ENCODE measurements around the gene ACVR2A. TPM values are rescaled to one million over a fixed set of nuclear protein-coding genes. Genes with fewer than 3 reads are reported as not detected.
A peak's percentile ranks its signal among the peaks of the same experiment; 100 is the strongest.

The ACVR2A gene
- polyA plus RNA-seq, 12 donors, result 18.8 to 145 (median 26.7) TPM

DNA sequence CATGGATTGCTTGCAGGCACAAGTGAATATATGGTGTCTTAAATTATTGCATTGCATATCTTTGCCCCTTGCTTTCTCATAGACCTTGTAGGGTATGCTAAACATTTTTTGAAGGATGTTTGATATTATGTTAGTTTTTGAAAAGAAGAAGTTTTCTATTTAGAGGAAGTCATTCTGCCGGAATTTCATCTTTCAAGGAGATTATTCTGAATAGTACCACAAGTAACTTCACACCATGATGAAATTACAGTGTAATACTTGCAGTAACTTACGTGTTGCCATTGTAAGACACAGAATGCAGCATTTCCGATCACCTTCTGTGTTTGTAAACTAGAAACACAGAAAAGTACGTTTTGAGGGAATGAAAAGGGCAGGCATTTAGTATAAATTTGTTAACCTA lies 71.9 kb downstream of the ACVR2A start:
- no peak for DNase-seq

DNA sequence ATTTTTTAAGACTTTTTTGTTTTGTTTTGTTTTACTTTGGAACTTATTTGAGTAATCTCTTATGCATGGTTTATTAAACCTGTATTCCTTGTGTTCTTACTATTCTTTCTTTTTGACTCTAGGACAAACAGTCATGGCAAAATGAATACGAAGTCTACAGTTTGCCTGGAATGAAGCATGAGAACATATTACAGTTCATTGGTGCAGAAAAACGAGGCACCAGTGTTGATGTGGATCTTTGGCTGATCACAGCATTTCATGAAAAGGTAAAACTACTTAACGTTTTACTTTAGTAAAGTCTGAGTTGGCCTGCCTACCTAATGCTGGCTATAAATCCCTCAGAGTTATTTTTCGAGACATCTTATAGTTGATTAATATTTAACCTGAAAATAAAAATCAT lies 72.3 kb downstream of the ACVR2A start:
- DNase-seq, result no peak

DNA sequence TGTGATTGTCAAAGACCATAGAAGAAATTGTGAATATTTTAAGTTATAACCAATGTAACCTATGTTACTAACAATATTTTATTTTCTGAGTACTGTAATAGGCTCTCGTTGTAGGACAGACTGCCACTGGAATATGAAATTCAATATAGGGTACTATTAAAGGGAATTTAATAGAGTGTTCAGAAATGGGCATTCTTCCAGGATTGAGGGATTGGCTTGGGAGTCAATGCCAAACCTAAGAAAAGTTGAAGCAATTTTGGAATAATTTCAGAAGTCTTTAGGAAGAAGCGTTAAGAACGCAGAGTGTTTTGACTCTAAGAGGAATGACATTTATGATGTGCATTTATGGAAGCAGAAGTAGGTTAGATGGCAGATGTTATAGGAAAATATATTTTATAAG lies 79.0 kb downstream of the ACVR2A start:
- DNase-seq, result no peak

DNA sequence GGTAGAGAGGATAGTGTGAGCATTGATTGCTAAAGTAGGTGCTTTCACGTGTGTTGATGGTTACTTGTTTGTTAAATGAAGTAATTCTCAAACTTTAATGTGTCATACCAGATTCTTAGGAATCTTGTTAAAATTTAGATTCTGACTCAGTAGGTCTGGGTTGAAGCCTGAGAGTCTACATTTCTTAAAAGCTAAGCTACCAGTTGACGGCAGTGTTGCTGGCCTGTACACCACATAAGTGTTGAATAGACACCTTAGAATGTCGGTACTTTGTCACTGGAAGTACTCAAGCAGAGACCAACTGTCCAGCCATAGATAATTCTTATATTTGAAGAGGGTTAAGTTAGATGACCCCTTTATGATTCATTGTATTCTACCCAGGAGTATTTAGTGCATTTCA lies 79.8 kb downstream of the ACVR2A start:
- DNase-seq, result no peak

DNA sequence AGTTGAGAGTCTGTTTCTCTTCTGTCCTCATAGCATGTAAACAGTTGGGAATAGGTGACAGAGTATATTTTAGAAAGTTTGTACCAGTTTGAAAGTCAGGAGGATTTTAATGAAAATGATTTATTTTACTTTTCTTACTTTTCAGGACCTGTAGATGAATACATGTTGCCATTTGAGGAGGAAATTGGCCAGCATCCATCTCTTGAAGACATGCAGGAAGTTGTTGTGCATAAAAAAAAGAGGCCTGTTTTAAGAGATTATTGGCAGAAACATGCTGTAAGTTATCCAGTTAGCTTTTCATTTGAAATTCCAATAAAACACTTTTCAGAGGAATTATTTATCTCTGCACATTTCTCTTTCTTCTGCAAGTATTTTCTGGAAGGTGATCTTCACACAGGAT lies 81.1 kb downstream of the ACVR2A start:
- no peak for DNase-seq

DNA sequence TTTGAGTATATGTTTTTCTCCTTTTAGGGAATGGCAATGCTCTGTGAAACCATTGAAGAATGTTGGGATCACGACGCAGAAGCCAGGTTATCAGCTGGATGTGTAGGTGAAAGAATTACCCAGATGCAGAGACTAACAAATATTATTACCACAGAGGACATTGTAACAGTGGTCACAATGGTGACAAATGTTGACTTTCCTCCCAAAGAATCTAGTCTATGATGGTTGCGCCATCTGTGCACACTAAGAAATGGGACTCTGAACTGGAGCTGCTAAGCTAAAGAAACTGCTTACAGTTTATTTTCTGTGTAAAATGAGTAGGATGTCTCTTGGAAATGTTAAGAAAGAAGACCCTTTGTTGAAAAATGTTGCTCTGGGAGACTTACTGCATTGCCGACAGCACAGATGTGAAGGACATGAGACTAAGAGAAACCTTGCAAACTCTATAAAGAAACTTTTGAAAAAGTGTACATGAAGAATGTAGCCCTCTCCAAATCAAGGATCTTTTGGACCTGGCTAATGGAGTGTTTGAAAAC lies 82.3 kb downstream of the ACVR2A start:
- DNase-seq, result no peak

DNA sequence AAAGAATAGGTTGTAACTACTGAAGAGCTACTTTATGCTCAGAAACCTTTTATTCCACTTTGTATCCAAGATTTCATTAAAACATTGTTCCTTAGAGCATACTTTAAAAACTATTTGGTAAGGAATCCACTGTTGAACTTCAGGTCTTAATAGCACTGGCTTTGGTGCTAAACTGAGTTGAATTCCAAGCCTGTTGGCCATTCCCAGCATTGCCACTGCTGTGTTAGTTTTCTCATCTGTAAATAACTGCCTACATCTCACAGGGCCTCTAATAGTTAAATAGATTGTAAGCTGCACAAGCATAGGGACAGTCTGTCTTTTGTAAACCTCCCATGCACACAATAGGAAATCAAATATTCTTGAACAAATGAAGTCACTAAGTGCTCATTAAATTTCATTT lies 89.1 kb downstream of the ACVR2A start:
- DNase-seq, result no peak

DNA sequence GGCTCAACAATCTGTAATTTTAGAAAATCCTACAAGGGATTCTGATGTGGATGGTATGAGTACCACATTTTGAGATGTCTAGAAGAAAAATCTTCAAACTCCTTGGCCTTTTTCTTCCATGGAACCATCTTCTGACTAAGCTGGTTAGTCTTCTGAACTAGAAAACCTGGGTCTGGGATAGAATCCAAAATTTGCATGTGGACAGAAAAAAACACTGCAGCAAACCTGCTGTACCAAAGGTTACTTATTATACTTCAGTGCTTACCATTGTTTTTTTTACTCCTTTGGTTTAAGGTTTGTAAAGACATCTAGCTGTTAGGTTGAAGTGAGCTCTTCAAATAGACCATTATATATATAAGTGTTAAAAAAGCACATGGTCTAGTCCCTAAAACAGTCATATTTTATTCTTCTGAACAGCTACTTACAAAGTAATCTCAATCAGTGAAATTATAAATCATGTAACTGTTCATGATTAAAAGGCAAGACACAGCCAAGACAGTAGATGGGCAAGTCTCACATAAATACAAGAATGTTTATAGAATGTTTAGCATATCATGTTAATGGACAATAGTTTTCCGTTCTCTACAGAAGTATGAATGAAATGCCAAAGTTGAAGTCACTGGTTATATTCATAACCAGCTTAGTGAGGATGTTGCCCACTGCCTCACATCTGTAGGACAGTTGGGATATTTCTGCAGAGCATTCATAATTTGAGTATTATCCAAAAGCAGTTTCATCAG lies 90.2 kb downstream of the ACVR2A start:
- DNase-seq, result no peak

DNA sequence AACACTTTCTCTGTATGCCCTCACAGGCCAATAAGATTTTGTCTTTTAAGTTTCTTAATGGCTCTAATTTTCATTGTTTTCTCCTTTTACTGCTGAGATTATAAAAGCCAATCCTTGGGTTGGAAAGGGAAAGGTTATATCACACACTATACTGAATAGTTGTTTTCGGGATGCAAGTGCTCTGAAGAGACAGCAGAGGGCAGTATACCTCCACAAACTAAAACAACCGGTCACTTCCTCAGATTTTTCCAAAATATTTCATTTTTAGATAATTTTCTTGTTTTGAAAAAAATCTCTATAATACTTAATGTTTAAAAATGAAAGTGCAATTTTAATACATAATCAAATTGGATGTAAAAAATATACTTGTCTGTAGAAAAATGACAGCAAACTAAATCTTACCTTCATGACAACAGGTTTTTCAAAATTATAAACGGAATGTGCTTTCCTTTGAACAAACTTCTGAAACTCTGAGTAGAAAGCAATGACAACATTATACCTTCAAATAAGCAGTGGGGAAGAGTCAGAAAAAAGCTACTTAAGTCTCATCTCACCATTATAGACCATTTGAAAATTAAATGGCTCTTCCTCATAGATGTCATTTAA lies 93.0 kb downstream of the ACVR2A start:
- DNase-seq, result peak; percentile 23

DNA sequence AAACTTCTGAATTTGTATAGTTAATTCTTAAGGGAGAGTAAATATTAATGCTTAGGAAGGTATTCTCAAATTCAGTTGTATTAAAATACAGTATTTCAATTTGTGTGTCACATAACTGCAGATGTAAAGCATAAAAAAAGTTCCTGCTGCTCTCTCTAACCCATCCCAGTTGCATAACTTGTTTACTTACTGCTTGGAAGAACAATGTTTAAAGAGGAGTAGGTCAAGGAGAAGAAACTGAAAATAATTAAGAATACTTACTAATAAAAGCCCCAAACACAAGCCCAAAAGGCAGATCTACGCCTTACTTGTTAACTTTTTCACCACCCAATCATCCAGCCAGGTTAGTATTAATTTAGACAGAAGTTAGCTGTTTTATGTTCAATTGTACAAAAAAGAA lies 94.5 kb downstream of the ACVR2A start:
- DNase-seq, result no peak

DNA sequence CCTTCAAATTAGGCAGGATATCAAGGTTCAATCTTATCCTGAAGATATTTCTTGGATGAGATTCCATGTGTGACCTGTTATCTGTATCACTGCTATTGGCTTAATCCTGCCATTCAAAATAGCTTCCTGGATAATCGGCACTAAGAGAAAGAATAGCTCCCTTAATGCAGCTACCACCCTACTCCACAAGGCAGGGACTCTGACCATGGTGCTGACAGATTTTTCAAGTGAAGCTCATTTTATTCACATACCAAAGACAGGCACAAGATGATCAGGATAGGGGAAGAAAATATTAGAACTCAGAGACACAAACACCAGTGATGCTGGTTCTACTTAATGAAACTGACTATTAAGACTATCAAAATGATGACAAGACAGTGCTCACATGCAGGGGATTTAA lies 100.8 kb downstream of the ACVR2A start:
- peak; percentile 2 for DNase-seq

DNA sequence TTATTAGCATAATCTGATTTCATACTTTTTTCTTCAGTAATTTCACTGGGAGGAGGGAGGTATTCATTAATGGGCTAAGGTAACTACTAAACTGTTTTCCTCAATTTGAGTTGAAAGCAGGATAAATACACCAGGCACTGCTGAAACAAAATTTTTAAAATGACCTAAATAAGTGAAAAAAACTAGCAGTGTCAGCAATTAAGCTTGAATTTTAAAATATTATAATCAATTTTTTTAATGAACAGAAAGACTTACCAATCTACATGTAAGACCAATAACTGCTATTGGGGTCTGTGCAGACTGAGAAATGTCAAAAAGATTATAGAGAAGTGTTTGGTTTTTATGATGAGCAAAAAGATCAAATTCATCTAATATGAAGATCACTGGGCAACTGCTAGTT lies 107.3 kb downstream of the ACVR2A start:
- DNase-seq, result no peak

DNA sequence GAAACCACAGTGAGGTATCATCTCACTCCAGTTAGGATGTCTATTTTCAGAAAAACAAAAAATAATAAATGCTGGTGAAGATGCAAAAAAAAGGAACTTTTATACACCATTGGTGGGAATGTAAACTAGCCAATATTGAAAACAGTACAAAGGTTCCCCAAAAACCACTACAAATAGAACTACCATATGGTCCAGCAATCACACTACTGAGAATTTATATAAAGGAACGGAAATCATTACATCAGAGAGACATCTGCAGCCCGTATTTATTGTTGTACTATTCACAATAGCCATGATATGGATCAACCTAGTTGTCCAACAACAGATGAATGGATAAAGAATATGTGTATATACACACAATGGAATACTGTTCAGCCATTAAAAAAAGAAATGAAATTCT lies 123.7 kb downstream of the ACVR2A start:
- DNase-seq, result no peak

DNA sequence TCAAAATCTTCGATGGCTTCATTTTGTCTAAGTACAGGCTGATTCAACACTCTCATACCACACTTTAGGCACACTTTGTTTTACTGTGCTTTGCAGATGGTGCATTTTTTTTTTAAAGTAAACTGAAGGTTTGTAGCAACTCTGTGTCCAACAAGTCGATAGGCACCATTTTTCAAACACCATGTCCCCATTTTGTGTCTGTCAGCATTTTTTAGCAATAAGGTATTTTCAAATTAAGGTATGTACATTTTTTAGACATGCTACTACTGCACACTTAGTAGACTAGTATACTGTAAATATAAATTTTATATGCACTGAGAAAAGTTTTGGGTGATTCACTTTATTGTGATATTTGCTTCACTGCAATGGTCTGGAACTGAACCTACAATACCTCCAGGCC lies 131.3 kb downstream of the ACVR2A start:
- DNase-seq, result no peak

DNA sequence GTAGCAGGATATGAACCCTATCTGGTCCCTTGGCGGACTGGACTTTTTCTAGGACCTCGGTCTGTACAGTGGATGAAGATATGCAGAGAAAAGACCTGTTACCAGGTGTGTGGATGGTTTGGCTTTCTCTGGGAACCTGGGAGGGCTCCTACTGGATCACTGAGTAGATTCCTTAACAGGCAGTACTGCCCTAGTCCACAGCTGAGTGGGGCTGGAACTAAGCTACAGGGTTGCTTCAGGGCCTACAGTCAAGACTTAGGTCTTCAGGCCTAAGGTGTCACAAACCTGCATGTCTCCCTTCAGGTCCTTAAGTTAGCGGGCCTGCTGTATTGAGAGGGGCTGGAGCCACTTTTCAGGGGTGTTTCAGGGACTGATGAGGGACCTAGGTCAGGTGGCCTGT lies 132.8 kb downstream of the ACVR2A start:
- DNase-seq, result no peak

Other genes starting within 250 kb of the ACVR2A start
- gene ORC4, start 175.7 kb downstream of the ACVR2A start, polyA plus RNA-seq (ENCODE audit: insufficient read length in 12 of 12), result 10 to 100 TPM in 11 of 12 donors, not detected in 1; 25.0 to 59.8 (median 49.8) TPM
- gene MBD5, start 176.1 kb downstream of the ACVR2A start, polyA plus RNA-seq (ENCODE audit: insufficient read length in 12 of 12), result 10 to 100 TPM in 10 of 12 donors, 1 to 10 TPM in 1, not detected in 1; 8.3 to 38.3 (median 25.4) TPM

Data from muscle of arm (tissue), 12 donors.